Hepatocyte (in vitro differentiated cells): ENCODE data around the gene MYLK2. TPM values are rescaled to one million over a fixed set of nuclear protein-coding genes. Genes with fewer than 3 reads are reported as not detected.

Experiments used
- DNase-seq: peaks from one replicate; pipeline ENCODE4 v3.0.0-alpha.2; 2016; ENCODE audit warnings: low spot score
- H2AFZ ChIP-seq: fragments of 200-600 bp; sonication (generic); 2 replicates; pipeline ENCODE4 v1.6.0; 2016; ENCODE audit warnings: antibody characterized with exemption, mild to moderate bottlenecking
- H3K27ac ChIP-seq: fragments of 200-600 bp; sonication (generic); 2 replicates; pipeline ENCODE4 v1.5.1; 2016; ENCODE audit warnings: mild to moderate bottlenecking
- H3K27me3 ChIP-seq: fragments of 200-600 bp; sonication (generic); 2 replicates; pipeline ENCODE4 v1.6.1; 2016
- H3K36me3 ChIP-seq: fragments of 200-600 bp; sonication (generic); replicated peaks from 2 replicates; pipeline ENCODE4 v1.5.1; 2016; ENCODE audit warnings: low read depth; ENCODE audit not compliant: insufficient read depth
- H3K4me1 ChIP-seq: fragments of 200-600 bp; sonication (generic); 2 replicates; pipeline ENCODE4 v1.5.1; 2016; ENCODE audit warnings: mild to moderate bottlenecking, moderate library complexity; ENCODE audit not compliant: insufficient read depth
- H3K4me2 ChIP-seq: fragments of 200-600 bp; sonication (generic); 2 replicates; pipeline ENCODE4 v1.6.0; 2016
- H3K4me3 ChIP-seq: fragments of 200-600 bp; sonication (generic); 2 replicates; pipeline ENCODE4 v1.5.1; 2016; ENCODE audit warnings: mild to moderate bottlenecking
- H3K79me2 ChIP-seq: fragments of 200-600 bp; sonication (generic); 2 replicates; pipeline ENCODE4 v1.6.0; 2017; ENCODE audit warnings: mild to moderate bottlenecking
- H3K9me2 ChIP-seq: fragments of 200-600 bp; sonication (generic); replicated peaks from 2 replicates; pipeline ENCODE4 v1.6.0; 2017; ENCODE audit warnings: mild to moderate bottlenecking; ENCODE audit not compliant: insufficient read depth
- H3K9me3 ChIP-seq: fragments of 200-600 bp; sonication (generic); 2 replicates; pipeline ENCODE4 v1.5.1; 2016; ENCODE audit warnings: low read depth, mild to moderate bottlenecking
- H4K20me1 ChIP-seq: fragments of 200-600 bp; sonication (generic); 2 replicates; pipeline ENCODE4 v1.6.0; 2016; ENCODE audit warnings: mild to moderate bottlenecking; ENCODE audit not compliant: insufficient read depth, poor library complexity, severe bottlenecking
- EZH2 ChIP-seq: fragments of 200-600 bp; sonication (generic); IDR thresholded peaks from 2 replicates; pipeline ENCODE4 v1.6.1; 2016; ENCODE audit warnings: antibody characterized with exemption, mild to moderate bottlenecking, borderline replicate concordance
- EZH2phosphoT487 ChIP-seq: fragments of 200-600 bp; sonication (generic); IDR thresholded peaks from one replicate; pipeline ENCODE4 v1.6.1; 2018; ENCODE audit warnings: antibody characterized with exemption, mild to moderate bottlenecking, low read depth, moderate library complexity; ENCODE audit not compliant: unreplicated experiment, severe bottlenecking
- WGBS: methylation state at CpG from one replicate; pipeline ENCODE4 v1.1.6; 2016; ENCODE audit warnings: low lambda C conversion rate; ENCODE audit errors: missing lambda C conversion rate; 5-methylcytosine and 5-hydroxymethylcytosine counted together
- polyA plus RNA-seq: library from polyadenylated mRNA; unstranded; fragments of >200 nt; fragmentation: Nextera tagmentation; extraction: Ambion mirVana; gene quantifications from 2 replicates; pipeline ENCODE4 v1.2.1, GENCODE V29; 2016
- total RNA-seq: library from RNA; depleted of rRNA; stranded (reverse); fragments of >200 nt; gene quantifications from 2 replicates; pipeline ENCODE4 v1.2.3, GENCODE V29; 2014
- TF ChIP-seq, protein P1 (sequence below): fragments of 200-600 bp; sonication (generic); IDR thresholded peaks from 2 replicates; pipeline ENCODE4 v1.5.1; 2016; ENCODE audit warnings: antibody characterized with exemption, mild to moderate bottlenecking; ENCODE audit not compliant: poor library complexity

Gene MYLK2
- total and polyA plus RNA-seq, 2 experiments from 2014 or later, result 0.33 TPM; not detected in 1

DNA sequence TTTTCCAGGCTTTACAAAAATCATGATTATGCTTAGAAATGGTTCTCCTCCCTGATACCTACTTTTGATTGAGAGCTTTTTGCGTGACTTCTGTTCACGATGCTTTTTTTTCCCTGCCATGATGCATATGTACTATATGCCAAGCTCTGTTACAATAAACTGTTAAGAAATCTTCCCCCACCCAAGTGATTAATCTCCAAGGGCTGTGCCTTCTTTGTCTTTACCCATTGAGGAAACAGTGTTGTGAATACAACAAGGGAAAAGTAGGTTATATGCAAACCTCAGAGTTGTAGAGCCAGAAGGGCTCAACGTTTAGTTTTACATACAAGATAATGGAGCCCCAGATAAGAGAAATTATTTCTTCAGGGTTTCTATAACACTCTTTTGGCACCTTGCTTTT, 34.1 kb upstream of the MYLK2 start:
- DNase-seq, result no peak
- H4K20me1 ChIP-seq, result no peaks in the 10 kb centered on the region
- H3K4me3 ChIP-seq, result no peak overlapping the region
- no peak overlapping the region for H2AFZ ChIP-seq
- H3K79me2 ChIP-seq, result no peaks in the 10 kb centered on the region
- H3K9me3 ChIP-seq, result no peaks in the 10 kb centered on the region
- TF ChIP-seq, protein P1, sequence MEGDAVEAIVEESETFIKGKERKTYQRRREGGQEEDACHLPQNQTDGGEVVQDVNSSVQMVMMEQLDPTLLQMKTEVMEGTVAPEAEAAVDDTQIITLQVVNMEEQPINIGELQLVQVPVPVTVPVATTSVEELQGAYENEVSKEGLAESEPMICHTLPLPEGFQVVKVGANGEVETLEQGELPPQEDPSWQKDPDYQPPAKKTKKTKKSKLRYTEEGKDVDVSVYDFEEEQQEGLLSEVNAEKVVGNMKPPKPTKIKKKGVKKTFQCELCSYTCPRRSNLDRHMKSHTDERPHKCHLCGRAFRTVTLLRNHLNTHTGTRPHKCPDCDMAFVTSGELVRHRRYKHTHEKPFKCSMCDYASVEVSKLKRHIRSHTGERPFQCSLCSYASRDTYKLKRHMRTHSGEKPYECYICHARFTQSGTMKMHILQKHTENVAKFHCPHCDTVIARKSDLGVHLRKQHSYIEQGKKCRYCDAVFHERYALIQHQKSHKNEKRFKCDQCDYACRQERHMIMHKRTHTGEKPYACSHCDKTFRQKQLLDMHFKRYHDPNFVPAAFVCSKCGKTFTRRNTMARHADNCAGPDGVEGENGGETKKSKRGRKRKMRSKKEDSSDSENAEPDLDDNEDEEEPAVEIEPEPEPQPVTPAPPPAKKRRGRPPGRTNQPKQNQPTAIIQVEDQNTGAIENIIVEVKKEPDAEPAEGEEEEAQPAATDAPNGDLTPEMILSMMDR, result no peak
- TF ChIP-seq EZH2, result no peak
- no peak for TF ChIP-seq EZH2phosphoT487
- H3K27ac ChIP-seq, result no peak overlapping the region
- H3K9me2 ChIP-seq, result no peaks in the 10 kb centered on the region
- 94% methylated on average over 3 of the region's 3 CpGs for WGBS
- no peak overlapping the region for H3K4me2 ChIP-seq
- no peaks in the 10 kb centered on the region for H3K4me1 ChIP-seq
- H3K27me3 ChIP-seq, result no peaks in the 10 kb centered on the region
- H3K36me3 ChIP-seq, result no peaks in the 10 kb centered on the region

GRCh38 chr20:31788578-31788977, 30.6 kb upstream of the MYLK2 start:
- H3K9me2 ChIP-seq, result no peaks in the 10 kb centered on the region
- 73% methylated on average over 3 of the region's 3 CpGs for WGBS
- H4K20me1 ChIP-seq, result no peaks in the 10 kb centered on the region
- no peak overlapping the region for H2AFZ ChIP-seq
- no peak for DNase-seq
- no peaks in the 10 kb centered on the region for H3K4me1 ChIP-seq
- H3K9me3 ChIP-seq, result no peaks in the 10 kb centered on the region
- TF ChIP-seq EZH2phosphoT487 (no peak), EZH2 (no peak)
- TF ChIP-seq, protein P1, result no peak
- H3K27me3 ChIP-seq, result no peaks in the 10 kb centered on the region
- no peaks in the 10 kb centered on the region for H3K36me3 ChIP-seq
- no peak overlapping the region for H3K4me2 ChIP-seq
- H3K4me3 ChIP-seq, result no peak overlapping the region
- no peak overlapping the region for H3K27ac ChIP-seq
- no peaks in the 10 kb centered on the region for H3K79me2 ChIP-seq

DNA sequence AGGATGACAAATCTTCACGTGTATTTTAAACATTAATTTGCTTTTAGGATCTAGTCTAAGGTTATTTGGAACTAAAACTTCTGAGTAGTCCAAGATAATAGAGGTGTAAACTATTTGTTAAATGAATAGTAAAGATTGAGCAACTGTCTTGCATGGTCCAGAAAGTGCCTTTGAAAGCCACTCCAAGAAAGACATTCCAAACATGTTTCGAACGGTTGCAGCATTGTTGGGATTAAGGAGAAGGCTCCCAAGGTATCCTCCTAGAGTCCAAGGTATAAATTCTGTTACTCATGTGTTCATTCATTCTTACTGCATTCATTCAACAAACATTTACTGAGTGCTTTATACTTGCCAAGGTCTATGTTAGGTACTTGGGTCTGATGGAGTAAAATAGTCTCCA, 28.8 kb upstream of the MYLK2 start:
- no peak overlapping the region for H2AFZ ChIP-seq
- H3K4me1 ChIP-seq, result no peaks in the 10 kb centered on the region
- DNase-seq, result no peak
- no peak overlapping the region for H3K4me3 ChIP-seq
- no peaks in the 10 kb centered on the region for H3K36me3 ChIP-seq
- TF ChIP-seq EZH2phosphoT487 (no peak), EZH2 (no peak)
- TF ChIP-seq, protein P1, result no peak
- H3K9me2 ChIP-seq, result no peaks in the 10 kb centered on the region
- H3K79me2 ChIP-seq, result no peaks in the 10 kb centered on the region
- H3K27ac ChIP-seq, result no peak overlapping the region
- H3K4me2 ChIP-seq, result no peak overlapping the region
- no peaks in the 10 kb centered on the region for H4K20me1 ChIP-seq
- WGBS, result 77% methylated on average over 3 of the region's 3 CpGs
- no peaks in the 10 kb centered on the region for H3K27me3 ChIP-seq
- no peaks in the 10 kb centered on the region for H3K9me3 ChIP-seq

GRCh38 chr20:31797364-31797763, 21.8 kb upstream of the MYLK2 start:
- Histone ChIP-seq H3K9me3 (no peaks in the 10 kb centered on the region), H3K9me2 (no peaks in the 10 kb centered on the region), H3K27ac (no peak overlapping the region), H3K4me2 (no peak overlapping the region), H2AFZ (no peak overlapping the region), H3K27me3 (no peaks in the 10 kb centered on the region), H4K20me1 (no peaks in the 10 kb centered on the region), H3K36me3 (no peaks in the 10 kb centered on the region), H3K79me2 (no peaks in the 10 kb centered on the region), H3K4me1 (no peaks in the 10 kb centered on the region), H3K4me3 (no peak overlapping the region)
- DNase-seq, result no peak
- TF ChIP-seq, protein P1, result no peak
- TF ChIP-seq EZH2 (no peak), EZH2phosphoT487 (no peak)
- 96% methylated on average over 3 of the region's 3 CpGs for WGBS
